Psoas muscle (tissue), 8 donors: ENCODE results near the gene HCRTR1. TPM values are rescaled to one million over a fixed set of nuclear protein-coding genes. Genes with fewer than 3 reads are reported as not detected.

Experiments
- ATAC-seq, 4 donors: fragments of 200-7000 bp; cut with Tn5 transposase; one replicate each; pipeline ENCODE4 v1.9.1; 2020; ENCODE audit warnings: moderate library complexity in 3 of 4, mild to moderate bottlenecking in 2 of 4
- DNase-seq, 2 donors: peaks; one replicate each; pipeline ENCODE4 v3.0.0-alpha.2; 2020
- H3K27ac ChIP-seq: fragments of 200-600 bp; one replicate; pipeline ENCODE4 v1.8.0; 2022
- H3K27me3 ChIP-seq, 3 donors: fragments of 200-600 bp in 1 of 3; one replicate each; pipeline versions ENCODE4 v1.6.1 to v1.8.0; 2013 to 2022; ENCODE audit warnings: low read length in 2 of 3, mild to moderate bottlenecking in 2 of 3, moderate library complexity in 1 of 3; ENCODE audit not compliant: insufficient read depth in 3 of 3
- H3K36me3 ChIP-seq, 2 donors: fragments of 200-600 bp in 1 of 2; one replicate each; pipeline versions ENCODE4 v1.6.1 to v1.8.0; 2013 to 2022; ENCODE audit warnings: low read depth in 1 of 2, mild to moderate bottlenecking in 1 of 2, moderate library complexity in 1 of 2; ENCODE audit not compliant: insufficient read depth in 1 of 2
- H3K4me1 ChIP-seq: fragments of 200-600 bp; one replicate; pipeline ENCODE4 v1.8.0; 2022
- H3K4me3 ChIP-seq: fragments of 200-600 bp; one replicate; pipeline ENCODE4 v1.8.0; 2022; ENCODE audit warnings: mild to moderate bottlenecking
- H3K9me3 ChIP-seq: fragments of 200-600 bp; one replicate; pipeline ENCODE4 v1.8.0; 2022
- WGBS, 3 donors: extraction: QIAGEN DNeasy Blood & Tissue Kit; methylation state at CpG; one replicate each; pipeline versions ENCODE4 v1.1.6 to v1.1.7; 2013; 5-methylcytosine and 5-hydroxymethylcytosine counted together
- intact Hi-C, 2 donors: fragments of 100-400 bp; cut with DNase I; formaldehyde crosslinking; loops; one replicate each; pipeline versions ENCODE4 v1.11.0 to v1.14.2; 2022
- polyA plus RNA-seq, 3 donors: library from polyadenylated mRNA; stranded (reverse); fragments of 200-250 nt; gene quantifications; one replicate each; pipeline ENCODE4 v1.2.3, GENCODE V29; 2013
- total RNA-seq, 4 donors: library from RNA; stranded (reverse); fragmentation: NEBNext Ultra II Directional in 2 of 4; extraction: Animal tissue kit (Norgen Biotek cat#: 25700) in 2 of 4; gene quantifications; one replicate each; pipeline versions ENCODE4 v1.2.1 to v1.2.4, GENCODE V29; 2021 to 2023
- TF ChIP-seq, protein P1 (sequence below): fragments of 200-600 bp; IDR thresholded peaks from one replicate; pipeline ENCODE4 v1.8.0; 2022; ENCODE audit warnings: antibody characterized with exemption
- donor health status: healthy with polysubstance abuse.
- donor health status: DM: no; HTN: no; CAD: no; lungs with moderate emphysema.
- donor health status: Bipolar disorder and iron deficiency.
- donor health status: healthy.
- donor health status: DM: yes; HTN: yes; CAD: no.
- donor health status: DM: no; HTN: no; CAD: no.
- donor health status: DM: no; HTN: no; CAD: no.
- donor health status: DM: yes; HTN: yes; CAD: no.

The HCRTR1 gene
- total and polyA plus RNA-seq, 7 donors, result 0.12 to 1.2 (median 0.34) TPM; not detected in 1

DNA sequence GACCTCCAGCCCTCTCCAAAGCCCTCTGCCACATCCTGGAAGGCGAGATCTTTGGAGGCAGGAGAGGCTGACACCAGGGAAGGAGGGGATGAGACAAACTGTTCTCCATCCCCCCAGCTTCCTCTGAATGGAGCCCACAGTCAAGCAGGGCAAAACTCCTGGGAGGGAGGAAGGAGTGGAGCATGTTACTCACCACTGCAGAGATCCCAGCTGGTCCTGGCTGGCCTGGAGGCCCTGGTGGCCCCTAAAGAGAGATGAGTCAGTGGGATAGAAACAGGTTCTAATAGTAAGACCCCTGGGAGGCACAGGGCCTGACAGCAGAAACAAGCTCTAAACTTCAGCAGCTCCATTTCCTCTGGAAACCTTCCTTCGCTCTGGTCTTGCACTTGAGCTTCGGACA, 41.2 kb downstream of the HCRTR1 start:
- H3K27ac ChIP-seq, result no peak overlapping the region
- ATAC-seq, result no peak
- no peak for DNase-seq
- H3K9me3 ChIP-seq, result no peaks in the 10 kb centered on the region
- H3K36me3 ChIP-seq, result peaks cover 0 to 22% of the 10 kb centered on the region in 2 donors
- H3K4me3 ChIP-seq, result no peak overlapping the region
- no peaks in the 10 kb centered on the region for H3K27me3 ChIP-seq
- 86 to 92% (median 90%) methylated on average over 3 of the region's 3 CpGs for WGBS, 3 donors
- intact Hi-C loops, result no loop called here
- no peaks in the 10 kb centered on the region for H3K4me1 ChIP-seq
- TF ChIP-seq, protein P1, sequence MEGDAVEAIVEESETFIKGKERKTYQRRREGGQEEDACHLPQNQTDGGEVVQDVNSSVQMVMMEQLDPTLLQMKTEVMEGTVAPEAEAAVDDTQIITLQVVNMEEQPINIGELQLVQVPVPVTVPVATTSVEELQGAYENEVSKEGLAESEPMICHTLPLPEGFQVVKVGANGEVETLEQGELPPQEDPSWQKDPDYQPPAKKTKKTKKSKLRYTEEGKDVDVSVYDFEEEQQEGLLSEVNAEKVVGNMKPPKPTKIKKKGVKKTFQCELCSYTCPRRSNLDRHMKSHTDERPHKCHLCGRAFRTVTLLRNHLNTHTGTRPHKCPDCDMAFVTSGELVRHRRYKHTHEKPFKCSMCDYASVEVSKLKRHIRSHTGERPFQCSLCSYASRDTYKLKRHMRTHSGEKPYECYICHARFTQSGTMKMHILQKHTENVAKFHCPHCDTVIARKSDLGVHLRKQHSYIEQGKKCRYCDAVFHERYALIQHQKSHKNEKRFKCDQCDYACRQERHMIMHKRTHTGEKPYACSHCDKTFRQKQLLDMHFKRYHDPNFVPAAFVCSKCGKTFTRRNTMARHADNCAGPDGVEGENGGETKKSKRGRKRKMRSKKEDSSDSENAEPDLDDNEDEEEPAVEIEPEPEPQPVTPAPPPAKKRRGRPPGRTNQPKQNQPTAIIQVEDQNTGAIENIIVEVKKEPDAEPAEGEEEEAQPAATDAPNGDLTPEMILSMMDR, result no peak

DNA sequence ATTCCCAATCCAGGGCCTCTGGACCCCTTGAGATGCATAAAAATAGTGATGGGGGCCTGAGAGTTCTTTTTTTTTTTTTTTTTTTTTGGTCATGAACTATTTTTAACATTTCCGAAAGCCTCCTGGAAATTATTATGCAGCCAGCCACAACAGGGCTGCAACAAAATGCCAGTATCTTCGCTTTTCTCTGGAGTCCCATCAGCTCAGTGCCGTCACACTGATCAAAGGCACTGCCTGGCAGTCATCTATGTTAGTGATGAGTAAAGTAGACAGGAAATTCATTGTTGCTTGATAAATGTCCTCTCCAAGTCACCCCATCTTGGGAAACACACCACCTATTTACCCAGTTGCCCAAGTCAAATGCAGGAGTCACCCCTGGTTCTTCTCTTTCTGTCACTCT, 42.4 kb downstream of the HCRTR1 start:
- no peaks in the 10 kb centered on the region for H3K27me3 ChIP-seq
- no peaks in the 10 kb centered on the region for H3K4me1 ChIP-seq
- no peak overlapping the region for H3K27ac ChIP-seq
- H3K9me3 ChIP-seq, result no peaks in the 10 kb centered on the region
- TF ChIP-seq, protein P1, result no peak
- ATAC-seq (no peak), DNase-seq (no peak)
- peaks cover 0 to 22% of the 10 kb centered on the region in 2 donors for H3K36me3 ChIP-seq
- 85 to 97% (median 89%) methylated on average over 3 of the region's 3 CpGs for WGBS, 3 donors
- intact Hi-C loops, result loop anchor here in 1 of 2 donors (5.0 kb wide), 1 partner anchor 57 kb away; no protein-coding TSS in a partner anchor
- H3K4me3 ChIP-seq, result no peak overlapping the region

- Histone ChIP-seq H3K4me1 (no peaks in the 10 kb centered on the region), H3K27ac (no peak overlapping the region), H3K4me3 (no peak overlapping the region), H3K36me3 (peaks cover 0 to 20% of the 10 kb centered on the region in 2 donors), H3K27me3 (no peaks in the 10 kb centered on the region), H3K9me3 (no peaks in the 10 kb centered on the region)
- DNase-seq (no peak), ATAC-seq (no peak)
- 86 to 94% (median 86%) methylated on average over 4 of the region's 4 CpGs for WGBS, 3 donors
- TF ChIP-seq, protein P1, result no peak
- intact Hi-C loops, result loop anchor here in 1 of 2 donors (5.0 kb wide), 1 partner anchor 56 kb away; no protein-coding TSS in a partner anchor
Measured at GRCh38 chr1:31660871-31661455, 43.5 kb downstream of the HCRTR1 start.

DNA sequence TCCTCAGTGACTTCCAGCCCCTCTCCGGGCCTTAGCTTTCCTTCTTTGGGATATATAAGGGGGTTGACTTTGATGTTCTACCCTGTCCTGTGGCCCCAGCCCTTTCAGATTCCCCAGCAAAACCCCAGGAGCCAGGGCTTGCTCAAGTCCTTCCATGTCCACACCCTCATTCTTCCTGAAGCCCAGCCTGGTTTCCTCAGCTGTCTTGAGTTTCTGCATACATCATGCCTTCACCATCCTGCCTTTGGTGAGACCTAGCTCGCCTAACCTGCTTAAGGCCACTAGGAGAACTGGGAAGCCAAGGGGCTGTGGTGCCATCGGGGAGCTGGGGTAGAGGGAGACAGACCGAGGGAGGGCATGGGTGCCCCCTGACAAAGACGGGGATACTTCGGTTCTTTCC, 44.4 kb downstream of the HCRTR1 start:
- TF ChIP-seq, protein P1, result no peak
- DNase-seq, result no peak
- H3K27ac ChIP-seq, result no peak overlapping the region
- H3K4me1 ChIP-seq, result no peaks in the 10 kb centered on the region
- H3K36me3 ChIP-seq, result peaks cover 0 to 17% of the 10 kb centered on the region in 2 donors
- ATAC-seq, result no peak
- no peaks in the 10 kb centered on the region for H3K9me3 ChIP-seq
- H3K4me3 ChIP-seq, result no peak overlapping the region
- intact Hi-C loops, result loop anchor here in 1 of 2 donors (2.0 to 5.0 kb wide), 2 partner anchors 55 to 127 kb away; no protein-coding TSS in a partner anchor
- H3K27me3 ChIP-seq, result no peaks in the 10 kb centered on the region
- WGBS, 3 donors, result 92 to 94% (median 94%) methylated on average over 6 of the region's 6 CpGs
